Dermis blood vessel endothelial cell (primary cell): ENCODE results near the gene SGK1. TPM values are rescaled to one million over a fixed set of nuclear protein-coding genes. Genes with fewer than 3 reads are reported as not detected.
"Not testable (repeated sequence)": the region's sequence is repeated elsewhere in the genome, so short reads cannot be mapped to it uniquely, and the experiment has no call there.

ENCODE experiments used
- DNase-seq: peaks from one replicate; pipeline ENCODE4 v3.0.0; 2010
- total RNA-seq: library from RNA; depleted of rRNA; stranded (reverse); fragments of >200 nt; gene quantifications from 2 replicates; pipeline ENCODE4 v1.2.3, GENCODE V29; 2014

Gene SGK1
- total RNA-seq, 1 donor from 2014 or later, result 111 TPM

- DNase-seq, result not testable (repeated sequence)
Observed at GRCh38 chr6:134326192-134326591, 8.3 kb upstream of the SGK1 start.

- no peak for DNase-seq
Observed at GRCh38 chr6:134324766-134325165, 6.9 kb upstream of the SGK1 start.

GRCh38 chr6:134324141-134324540, 6.2 kb upstream of the SGK1 start:
- no peak for DNase-seq

- DNase-seq, result no peak
Observed at GRCh38 chr6:134323698-134324097, 5.8 kb upstream of the SGK1 start.

- DNase-seq, result no peak
Observed at GRCh38 chr6:134323294-134323693, 5.4 kb upstream of the SGK1 start.

- no peak for DNase-seq
Observed at GRCh38 chr6:134322216-134322615, 4.3 kb upstream of the SGK1 start.

GRCh38 chr6:134321246-134321645, 3.3 kb upstream of the SGK1 start:
- no peak for DNase-seq

- not testable (repeated sequence) for DNase-seq
Observed at GRCh38 chr6:134319686-134320085, 1.8 kb upstream of the SGK1 start.

- DNase-seq, result no peak
Observed at GRCh38 chr6:134318974-134319281, 1.0 kb upstream of the SGK1 start.

GRCh38 chr6:134318236-134318973, 493 bp upstream of the SGK1 start:
- no peak for DNase-seq

GRCh38 chr6:134316733-134317431, 1.0 kb downstream of the SGK1 start:
- no peak for DNase-seq

GRCh38 chr6:134315974-134316441, 1.9 kb downstream of the SGK1 start:
- DNase-seq, result no peak

GRCh38 chr6:134315189-134315588, 2.7 kb downstream of the SGK1 start:
- no peak for DNase-seq

GRCh38 chr6:134314006-134314821, 3.7 kb downstream of the SGK1 start:
- DNase-seq, result no peak

- DNase-seq, result no peak
Observed at GRCh38 chr6:134312038-134312660, 5.8 kb downstream of the SGK1 start.

GRCh38 chr6:134310817-134311216, 7.1 kb downstream of the SGK1 start:
- DNase-seq, result no peak

- no peak for DNase-seq
Observed at GRCh38 chr6:134309983-134310605, 7.8 kb downstream of the SGK1 start.

- DNase-seq, result no peak
Observed at GRCh38 chr6:134309227-134309626, 8.7 kb downstream of the SGK1 start.

GRCh38 chr6:134308800-134309199, 9.1 kb downstream of the SGK1 start:
- no peak for DNase-seq

GRCh38 chr6:134307870-134308269, 10.0 kb downstream of the SGK1 start:
- peak; percentile 17 for DNase-seq

GRCh38 chr6:134307075-134307474, 10.8 kb downstream of the SGK1 start:
- no peak for DNase-seq

- not testable (repeated sequence) for DNase-seq
Observed at GRCh38 chr6:134304381-134304780, 13.5 kb downstream of the SGK1 start.

- DNase-seq, result no peak
Observed at GRCh38 chr6:134303891-134304290, 14.0 kb downstream of the SGK1 start.
